ENCODE measurements around the gene SLC4A7.

DNA sequence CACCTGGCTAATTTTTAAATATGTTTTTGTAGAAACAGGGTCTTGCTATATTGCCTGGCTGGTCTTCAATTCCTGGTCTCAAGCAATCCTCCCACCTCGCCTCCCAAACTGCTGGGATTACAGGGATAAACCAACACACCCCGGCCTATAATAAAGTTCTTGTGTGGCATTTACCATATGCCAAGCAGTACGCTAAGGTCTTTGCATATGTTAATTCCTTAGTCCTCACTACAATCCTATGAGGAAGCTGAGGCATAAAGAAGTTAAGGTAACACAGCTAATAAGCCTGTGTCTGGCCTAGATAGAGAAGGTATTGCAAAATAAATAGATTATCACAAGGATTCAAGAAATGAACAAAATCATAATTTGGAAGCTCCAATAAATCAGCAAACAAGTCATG, 17.6 kb upstream of the SLC4A7 start:
- TF ChIP-seq POLR2A (IDR thresholded peaks at IDR 0.05; ENCODE audit: low read length) (no peak), GATA1 (IDR thresholded peaks at IDR 0.05; ENCODE audit: low read depth, low read length) (no peak)

Data from erythroblast (primary cell).